NCI-H774 (cell line): ENCODE data around the gene ADAD2.

Experiments
- DNase-seq: peaks from one replicate; lab custom pipeline; 2025; lab: John Stamatoyannopoulos, UW

Gene ADAD2

DNA sequence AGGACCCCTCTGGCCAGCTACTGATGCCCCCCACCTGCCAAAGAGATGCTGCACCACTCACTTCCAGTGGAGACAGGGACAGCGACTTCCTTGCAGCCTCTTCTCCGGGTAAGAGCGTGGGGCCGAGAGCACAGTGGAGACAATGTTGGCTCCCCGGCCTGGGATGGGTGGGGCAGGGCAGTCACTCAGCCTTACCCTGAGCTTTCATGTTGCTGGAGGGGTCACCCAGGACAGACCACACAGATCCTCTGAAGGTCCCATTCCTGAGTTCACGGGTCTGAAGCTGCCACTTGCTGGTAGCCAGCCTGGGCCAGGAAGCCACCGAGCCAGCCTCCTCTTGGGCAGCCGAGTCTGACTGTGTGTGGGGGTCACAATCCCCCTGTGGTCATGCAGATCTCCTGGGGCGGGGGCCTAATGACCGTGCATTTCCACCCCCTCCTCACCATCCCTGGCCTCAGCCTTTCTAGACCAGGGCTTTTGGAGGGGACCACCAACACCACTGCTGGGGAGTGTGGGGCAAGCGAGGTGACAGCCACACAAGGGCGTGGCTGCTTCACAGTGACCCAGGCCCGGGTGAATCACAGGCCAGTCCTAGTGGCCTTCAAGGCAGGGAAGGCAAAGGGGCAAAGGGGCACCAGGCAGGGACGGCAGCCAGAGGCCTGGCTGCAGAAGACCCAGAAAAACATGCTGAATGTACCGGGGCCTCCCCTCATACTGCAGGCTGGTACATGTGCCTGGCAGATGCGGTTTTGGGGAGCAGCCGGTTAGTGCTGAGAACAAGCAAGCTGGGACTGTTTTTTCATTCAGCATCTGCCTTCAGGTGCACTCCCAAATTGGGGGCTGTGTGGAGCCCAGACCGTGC is 14.5 kb upstream of the ADAD2 start:
- no peak for DNase-seq

DNA sequence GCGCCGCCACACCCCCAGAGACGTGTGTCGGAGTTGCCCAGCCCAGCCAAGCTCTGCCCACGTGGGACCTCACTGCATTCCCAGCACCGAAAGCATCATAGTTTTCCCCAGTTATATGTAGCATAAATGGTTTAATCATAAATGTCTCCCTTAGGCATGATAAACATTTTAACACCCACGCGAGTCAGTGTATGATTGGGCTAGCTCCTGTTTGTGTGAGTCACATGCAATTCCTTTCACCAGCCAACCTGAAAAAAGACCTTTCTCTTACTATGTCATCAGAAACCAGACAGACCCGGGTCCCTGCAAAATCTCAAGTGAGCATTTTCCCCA is 13.2 kb upstream of the ADAD2 start:
- no peak for DNase-seq

DNA sequence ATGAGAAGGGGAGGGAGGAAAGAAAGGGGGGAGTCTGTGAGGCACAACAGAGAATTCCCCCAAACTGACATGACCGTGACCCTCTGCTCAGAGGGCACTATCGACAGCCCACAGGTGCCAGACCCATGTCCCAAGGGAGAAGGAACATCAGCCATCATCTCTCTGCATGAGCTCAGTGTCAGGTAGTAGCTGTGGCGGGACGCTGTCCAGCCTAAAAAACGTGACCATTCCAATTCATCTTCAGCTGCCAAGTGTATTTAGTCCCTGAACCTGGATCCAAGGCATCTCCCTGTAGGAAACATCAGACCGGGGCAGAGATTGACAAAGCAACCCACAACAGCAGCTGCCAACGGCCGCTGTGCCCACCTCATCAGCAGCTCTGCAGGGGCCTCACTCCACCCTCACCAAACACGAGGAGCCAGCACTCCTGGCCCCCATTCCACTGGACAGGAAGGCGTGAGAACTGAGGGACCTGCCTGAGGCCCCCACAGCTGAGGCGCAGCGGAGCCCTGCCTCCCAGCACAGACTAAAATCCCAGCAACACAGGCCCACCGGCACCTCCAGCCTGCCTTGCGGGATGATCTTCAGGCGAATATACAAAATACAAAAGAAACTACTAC is 12.7 kb upstream of the ADAD2 start:
- no peak for DNase-seq

DNA sequence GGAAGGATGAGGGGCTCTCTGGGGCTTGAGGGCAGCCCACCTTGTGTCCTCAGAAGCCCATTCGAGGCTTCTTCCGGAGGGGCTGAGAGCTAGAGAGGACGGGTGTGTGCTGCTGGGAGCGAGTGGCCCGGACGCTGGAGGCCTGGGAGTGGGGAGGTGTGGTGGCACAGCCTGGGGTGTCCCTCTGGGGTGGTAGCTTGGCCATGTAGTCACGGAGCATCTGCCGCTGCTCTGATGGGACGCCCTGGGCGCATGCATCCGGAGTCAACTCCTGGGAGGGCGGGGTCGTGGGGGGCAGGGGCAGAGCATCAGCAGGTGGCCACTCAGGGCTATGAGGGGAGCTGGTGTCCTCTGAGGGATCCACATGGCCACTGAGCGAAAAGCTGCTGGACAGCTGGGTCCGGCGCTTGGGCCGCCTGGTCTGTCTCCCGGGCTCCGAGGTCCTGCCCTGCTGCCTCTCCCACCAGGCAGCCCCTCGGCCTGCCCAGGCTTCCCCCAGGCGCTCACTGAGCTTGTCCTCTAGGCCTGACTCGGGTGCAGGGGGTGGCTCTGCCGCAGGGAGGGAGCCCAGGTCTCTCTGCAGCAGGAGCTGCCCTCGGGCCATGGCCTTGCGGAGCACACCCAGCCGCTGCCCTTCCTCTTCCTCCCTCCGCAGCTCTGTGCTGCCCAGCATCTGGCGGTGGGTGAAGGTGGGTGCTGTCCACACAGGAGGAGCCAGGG is 11.9 kb upstream of the ADAD2 start:
- DNase-seq, result no peak

DNA sequence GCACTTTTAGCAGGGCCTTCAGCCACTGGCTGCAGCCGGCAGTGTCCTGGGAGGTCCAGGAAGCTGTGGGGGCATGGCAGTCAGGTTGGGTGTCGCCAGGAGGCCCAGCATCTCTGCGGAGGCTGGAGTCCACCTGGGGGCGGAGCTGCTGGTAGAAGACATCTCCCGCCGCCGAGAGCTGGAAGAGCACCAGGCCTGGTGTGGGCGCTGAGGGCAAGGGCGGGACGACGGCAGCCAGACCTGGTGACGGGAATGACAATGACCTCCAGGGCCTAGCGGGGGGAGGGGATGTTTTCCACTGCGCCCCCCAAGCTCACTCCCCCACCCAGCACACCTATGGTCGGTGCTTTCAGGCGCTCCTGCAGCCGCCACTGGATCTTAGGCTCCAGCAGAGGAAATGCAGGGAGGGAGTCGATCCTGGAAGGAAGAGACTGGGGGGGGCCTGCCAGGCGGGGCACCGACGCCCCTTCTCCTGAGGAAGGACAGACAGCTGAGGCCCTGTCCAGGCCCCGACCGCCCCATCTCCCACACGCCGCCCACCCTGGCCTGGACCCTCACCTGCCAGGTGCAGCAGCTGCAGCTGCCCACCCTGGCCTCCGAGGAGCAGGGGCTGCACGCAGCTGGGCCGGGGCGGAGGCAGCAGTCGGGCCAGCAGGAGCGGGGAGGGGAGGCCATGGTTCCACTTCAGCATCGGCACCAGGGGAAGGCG is 11.2 kb upstream of the ADAD2 start:
- no peak for DNase-seq

DNA sequence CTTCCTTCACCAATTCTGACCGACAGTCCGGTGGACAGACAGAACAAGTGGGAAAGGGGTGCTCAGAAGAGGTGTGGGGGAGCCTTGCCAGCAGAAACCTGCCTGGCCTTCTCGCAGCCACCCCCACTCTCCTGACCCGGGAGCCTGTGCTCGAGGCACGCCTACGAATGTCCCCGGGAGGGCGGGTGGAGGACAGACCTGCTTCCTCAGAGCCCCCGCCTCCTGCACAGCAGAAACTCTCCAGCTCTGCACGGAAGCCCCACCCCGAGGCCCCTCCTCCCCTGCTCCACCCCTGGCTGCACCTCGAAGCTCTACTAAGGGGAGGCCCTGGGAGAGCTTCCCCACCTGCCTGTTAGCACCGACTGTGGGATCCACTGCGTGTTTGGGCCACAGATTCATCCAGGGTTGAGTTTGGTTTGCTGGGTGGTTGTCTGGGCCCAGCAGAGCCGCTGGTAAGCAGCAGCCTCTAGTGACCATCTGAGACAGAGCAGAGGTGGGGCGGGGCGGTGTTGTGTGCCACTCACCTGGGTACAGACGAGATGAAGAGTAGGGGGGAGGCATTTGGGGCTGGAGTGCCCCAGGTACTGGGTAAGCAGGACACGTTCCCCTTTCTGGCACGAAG is 10.3 kb upstream of the ADAD2 start:
- no peak for DNase-seq

DNA sequence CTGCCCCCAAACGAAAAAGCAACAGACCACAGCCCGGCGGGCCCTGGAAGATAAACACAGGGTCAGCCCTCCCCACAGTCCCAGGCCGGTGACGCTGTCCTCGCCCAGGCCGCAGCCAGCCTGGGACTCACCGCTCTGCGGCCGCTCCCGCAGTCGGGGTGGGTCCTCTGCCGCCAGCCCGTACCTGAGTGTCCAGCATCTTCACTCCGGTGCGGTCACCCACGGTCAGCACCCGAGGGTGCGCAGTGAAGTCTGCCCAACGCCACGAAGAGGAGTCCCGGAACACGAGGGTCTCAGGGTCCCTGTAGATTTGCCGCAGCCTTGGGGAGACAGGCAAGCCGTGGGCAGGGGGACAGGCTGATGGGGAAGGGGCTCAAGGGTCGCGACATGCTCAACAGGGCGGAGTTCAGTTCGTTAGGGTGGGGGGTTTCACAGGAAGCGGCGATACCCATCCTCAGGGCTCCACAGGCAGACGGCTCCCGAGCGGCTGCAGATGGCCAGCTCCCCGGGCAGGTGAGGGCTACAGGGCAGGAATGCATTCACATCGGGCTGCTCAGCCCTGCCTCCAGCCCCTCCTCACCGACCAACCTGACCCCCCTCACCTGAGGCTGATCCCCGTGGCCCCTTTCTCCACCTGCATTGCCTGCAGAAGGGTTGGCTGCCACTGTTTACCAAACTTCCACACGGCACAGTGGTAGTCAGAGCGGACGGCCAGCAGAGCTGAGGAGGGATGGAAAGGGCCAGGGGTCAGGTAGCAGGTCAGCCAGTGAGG is 9.6 kb upstream of the ADAD2 start:
- DNase-seq, result no peak

DNA sequence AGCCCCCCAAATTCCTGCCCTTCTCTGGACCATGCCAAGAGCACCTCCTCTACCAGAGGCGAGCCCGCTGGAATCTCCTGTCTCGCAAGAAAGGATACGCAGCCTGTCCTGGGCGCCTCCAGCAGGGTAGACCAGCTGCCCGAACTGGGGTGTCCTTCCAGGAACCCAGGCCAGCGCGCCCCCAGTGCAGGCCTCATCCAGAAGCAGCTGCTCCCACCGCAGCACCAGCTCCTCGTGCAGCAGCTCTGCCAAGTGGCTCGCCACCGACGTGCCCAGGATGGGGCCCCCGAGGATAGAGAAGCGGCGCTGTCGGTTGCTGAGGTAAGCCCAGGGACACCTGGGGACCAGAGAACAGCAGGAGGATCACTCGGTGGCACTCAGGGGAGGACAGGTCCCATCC is 8.9 kb upstream of the ADAD2 start:
- DNase-seq, result no peak

DNA sequence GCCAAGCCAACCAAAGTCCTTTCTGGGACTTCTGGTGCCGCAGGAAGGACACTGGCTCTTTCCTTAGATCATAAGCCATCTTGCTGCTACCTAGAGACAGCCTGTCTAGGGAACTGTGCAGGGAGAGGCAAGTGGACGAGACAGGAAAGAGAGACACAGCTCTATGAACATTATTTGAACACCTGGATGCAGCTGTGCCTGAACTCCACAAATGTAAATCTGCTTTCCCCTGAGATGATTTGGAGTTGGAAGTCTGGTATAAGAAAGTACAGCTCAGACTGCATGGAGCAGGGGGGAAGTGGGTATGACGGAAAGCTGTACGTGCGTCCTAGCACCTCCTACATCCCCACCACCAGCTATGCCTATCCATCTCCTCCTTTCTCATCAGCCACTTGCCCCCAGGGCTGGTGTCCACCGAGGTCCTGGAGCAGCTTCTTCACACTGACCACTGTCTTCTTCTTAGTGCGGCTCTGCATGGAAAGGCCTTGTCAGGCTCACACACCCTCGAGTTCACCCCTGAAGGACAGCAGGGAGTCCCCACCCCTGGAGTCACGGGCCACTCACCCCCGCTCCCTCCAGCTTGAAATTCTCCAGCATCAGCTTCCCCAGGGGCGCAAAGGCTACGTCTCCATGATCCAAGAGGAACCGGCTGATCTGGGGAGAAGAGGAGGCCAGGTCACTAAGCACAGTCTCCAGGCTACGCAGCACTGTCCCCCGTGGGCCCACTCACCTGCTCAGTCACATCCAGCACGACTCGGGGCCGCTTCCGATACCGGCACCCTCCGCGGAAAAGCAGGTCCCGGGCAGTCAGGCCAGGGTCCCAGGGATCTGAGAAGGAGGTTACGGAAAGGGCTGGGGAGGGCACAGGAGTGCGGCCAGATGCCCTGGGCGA is 8.0 kb upstream of the ADAD2 start:
- no peak for DNase-seq

DNA sequence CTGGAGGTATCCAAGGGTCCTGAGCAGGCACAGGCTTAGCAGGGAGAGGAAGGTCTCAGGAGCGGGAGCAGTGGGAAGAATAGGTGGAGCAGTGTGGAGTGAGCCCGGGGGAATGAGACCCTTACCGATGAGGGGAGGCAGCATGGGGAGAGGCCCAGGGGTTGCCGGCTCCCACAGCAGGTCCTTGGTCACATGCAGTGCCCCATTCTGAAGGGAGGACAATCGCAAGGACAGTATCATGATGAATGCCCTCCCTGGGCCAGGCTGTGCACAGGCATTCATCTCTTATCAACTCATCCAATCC is 7.4 kb upstream of the ADAD2 start:
- no peak for DNase-seq

DNA sequence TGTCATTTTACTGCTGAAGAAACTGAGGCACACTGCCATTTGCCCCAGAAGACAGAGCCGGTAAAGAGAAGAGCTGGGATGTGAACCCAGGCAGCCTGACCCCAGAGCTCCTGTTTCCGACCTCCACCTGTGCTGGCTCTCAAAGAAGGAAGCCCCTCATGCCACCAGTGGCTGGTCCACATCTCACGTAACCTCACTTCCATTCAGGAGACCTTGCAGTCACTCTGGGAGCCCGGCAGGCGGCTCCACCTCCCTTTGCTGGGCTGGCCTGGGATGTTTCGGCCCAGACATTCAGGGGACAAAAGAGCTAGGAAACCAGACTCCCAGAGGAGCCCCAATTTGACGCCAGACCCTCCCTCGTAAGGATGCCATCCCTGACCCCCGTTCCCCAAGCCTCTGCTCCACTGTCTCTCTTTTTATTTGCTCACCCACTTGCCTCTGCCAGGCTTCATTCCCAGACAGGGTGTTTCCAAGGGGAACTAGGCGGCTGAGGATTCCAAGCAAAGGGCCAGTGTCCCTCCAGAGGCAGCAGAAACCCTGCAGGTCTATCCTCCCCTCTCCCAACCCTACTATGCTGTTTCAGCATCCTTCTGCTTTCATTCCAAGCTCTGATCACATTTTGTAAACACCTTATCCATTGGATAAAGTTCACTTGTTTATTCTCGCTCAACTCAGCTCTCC is 6.9 kb upstream of the ADAD2 start:
- DNase-seq, result no peak

DNA sequence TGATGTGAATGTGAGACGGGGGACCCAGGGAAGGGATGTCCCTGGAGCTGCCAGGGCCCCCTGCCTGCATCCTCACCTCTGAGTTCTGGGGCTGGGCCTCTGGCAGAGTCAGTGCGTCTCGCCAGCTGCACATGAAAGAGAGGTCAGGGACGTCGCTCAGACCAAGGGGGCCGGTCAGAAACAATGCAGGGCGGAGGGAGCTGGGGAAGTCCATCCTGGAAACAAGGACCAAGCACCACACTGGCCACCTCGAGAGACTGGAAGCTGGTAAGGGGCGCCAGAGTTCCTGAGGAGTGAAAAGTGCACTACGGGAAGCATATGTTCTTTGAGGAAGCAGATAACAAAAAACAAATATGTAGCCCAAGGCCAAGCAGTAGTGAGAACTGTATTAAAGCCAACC is 6.2 kb upstream of the ADAD2 start:
- no peak for DNase-seq

DNA sequence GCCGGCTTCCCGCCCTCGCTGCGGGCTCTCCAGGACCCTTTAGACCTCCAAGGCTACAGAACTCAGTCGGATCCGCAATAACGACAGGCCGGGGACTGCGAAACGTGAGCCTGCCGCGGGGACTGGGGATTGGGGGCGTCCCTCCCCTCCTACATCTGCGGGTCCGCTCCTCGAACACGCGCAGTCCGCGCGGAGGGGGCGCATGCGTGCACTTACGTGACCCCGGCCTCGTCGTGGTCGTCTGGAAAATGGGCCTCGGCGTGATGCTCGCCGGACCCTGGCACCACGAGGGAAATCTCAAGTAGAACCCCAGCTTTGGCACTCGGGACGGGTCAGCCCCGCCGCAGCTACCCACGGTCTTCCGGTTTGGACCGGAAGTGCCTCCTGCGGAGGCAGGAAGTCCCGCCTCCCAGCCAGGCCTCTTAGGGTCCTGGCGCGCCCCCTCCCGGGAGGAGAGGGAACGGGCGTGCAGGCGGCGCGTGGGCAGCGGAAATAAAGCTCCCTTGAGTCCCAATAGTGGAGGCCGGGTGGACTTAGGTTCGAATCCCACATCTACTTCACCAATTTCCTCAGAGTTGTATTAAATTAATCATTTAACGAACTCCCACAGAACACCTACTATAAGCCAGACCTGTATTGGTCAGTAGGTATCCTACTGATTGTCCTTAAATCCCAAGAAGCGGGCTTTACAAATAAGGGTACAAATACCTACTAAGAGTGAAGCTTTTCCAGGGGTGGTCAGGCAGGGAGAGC is 4.1 kb upstream of the ADAD2 start, which contains the start of gene TAF1C:
TSS of gene TAF1C (minus strand) at position 373 of the 753 bp plus-strand sequence. CDS start 2,069 bp downstream, outside the sequence.
- DNase-seq, result peak; percentile 77

DNA sequence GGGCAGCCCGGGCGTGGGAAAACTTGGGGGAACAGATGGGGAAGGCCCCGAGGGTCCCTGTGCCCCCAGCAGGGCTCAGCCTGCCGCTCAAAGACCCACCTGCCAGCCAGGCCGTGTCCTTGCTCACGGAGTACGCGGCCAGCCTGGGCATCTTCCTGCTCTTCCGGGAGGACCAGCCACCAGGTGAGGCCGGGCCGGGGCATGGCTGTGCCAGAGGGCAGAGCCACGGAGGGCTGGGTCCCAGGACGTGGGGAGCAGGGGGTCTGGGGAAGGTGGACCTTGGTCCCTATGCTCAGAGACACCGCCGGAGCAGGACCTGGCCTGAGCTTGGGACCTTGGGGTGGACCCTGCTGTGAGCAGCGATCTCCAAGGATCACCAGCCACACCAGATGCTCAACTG is 509 bp downstream of the ADAD2 start:
- DNase-seq, result no peak

DNA sequence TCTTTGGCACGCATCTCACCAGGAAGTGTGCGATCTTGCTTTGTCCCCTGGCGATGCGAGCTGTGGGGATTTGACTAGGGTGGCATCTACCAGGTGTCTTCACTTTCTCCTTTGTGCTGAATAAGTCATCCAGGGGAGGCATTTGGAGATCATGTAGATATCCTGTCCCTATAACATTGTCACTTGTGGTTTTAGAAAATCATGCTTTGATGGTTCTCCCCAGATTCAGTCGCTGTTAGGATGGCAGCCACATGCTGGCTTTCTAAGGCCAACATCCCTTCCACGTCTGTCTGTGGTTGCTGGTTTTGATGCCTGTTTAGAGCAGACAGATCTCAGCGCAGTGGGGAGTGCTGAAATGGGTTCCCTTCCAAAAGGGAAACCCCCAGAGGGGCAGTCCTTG is 2.5 kb downstream of the ADAD2 start:
- no peak for DNase-seq

DNA sequence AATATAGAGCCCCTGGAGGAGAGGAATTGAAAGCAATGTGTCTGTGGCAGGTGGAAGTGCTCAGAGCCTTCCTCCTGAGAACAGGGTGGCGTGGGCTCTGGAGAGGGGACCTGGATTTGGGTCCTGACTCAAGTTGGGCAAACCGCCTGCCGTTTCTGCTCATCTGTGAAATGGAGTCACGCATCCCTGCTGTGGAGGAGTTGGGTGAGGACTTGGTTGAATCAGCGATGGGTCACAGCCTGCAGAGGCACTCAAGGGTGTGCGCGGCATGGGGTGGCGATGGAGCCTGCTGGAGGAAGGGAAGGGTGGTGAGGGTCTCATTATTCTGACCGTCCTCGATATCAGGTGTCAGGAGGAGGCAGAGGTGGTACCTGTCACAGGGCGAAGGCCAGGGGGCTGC is 3.1 kb downstream of the ADAD2 start:
- no peak for DNase-seq

DNA sequence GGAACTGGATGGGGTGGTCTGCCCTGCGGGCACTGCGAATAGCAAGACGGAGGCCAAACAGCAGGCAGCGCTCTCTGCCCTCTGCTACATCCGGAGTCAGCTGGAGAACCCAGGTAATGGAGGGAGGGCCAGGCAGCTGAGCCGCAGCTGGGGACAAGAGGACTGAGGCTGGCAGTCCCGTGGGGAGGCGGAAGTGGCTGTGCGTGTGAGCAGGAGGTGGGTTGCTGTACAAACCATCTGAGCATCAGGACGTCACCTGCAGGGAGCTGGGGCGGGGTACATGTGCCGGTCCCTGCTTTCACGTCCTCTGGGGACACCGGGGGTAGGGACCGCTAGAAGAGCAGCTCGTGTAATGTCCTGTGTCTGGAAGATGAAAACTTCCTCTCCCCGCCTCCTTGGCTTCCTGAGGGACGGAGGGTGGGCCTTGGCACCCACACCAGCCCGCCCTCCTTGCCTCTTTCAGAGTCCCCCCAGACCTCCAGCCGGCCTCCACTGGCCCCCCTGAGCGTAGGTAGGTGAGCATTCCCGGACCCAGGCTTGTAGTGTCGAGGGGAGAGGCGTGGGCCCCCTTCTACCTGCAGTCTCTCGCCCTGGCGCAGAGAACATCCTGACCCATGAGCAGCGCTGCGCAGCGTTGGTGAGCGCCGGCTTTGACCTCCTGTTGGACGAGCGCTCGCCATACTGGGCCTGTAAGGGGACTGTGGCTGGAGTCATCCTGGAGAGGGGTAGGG is 3.7 kb downstream of the ADAD2 start:
- no peak for DNase-seq
